ENCODE measurements around the gene SNX32. TPM values are rescaled to one million over a fixed set of nuclear protein-coding genes. Genes with fewer than 3 reads are reported as not detected.

The SNX32 gene
- total and polyA plus RNA-seq, 2 donors (not counting 3 experiments of a cell fraction or from before 2014, with no cell fraction given), result 0.19 TPM; not detected in 1

DNA sequence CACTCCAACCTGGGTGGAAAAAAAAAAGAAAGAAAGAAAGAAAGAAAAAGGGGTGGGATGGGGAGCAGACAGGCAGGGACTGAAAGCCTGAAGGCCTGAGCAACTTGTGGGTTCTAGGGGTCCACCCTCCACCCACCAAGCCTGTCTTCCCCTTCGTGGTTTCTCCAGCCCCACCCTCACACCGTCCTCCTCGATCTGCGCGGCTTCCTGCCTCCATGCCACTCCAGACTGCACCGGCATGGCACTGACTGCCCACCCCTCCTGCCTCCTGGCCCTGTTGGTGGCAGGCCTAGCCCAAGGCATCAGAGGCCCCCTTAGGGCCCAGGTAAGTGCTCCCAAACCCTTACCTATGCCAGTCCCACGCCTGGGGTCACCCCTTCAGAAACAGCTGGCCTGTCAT lies 45.9 kb downstream of the SNX32 start, which contains the start of gene CTSW:
CTSW (plus strand) TSS at position 221 of the 400 bp plus-strand sequence; CDS start at position 239, 18 bp downstream.
- Histone ChIP-seq H3K9me3 (replicated peaks; ENCODE audit: control insufficient read depth, insufficient read depth, low read length) (no peaks in the 10 kb centered on the region), H2AFZ (ENCODE audit: low read depth, low read length) (no peak within 1 kb of the TSS), H3K9ac (replicated peaks; ENCODE audit: extremely low read depth, insufficient read depth, low read length) (no peak within 1 kb of the TSS), H3K27ac (ENCODE audit: insufficient read depth, low read depth, low read length) (no peak within 1 kb of the TSS), H3K9me1 (replicated peaks; ENCODE audit: control insufficient read depth, extremely low read depth, insufficient read depth, low read length) (no peaks in the 10 kb centered on the region), H4K20me1 (replicated peaks; ENCODE audit: control insufficient read depth, extremely low read depth, insufficient read depth, low read length) (no peaks in the 10 kb centered on the region), H3K79me2 (ENCODE audit: control insufficient read depth, insufficient read depth, low read length) (no peaks in the 10 kb centered on the region), H3K27me3 (ENCODE audit: control insufficient read depth in 2 of 2, insufficient read depth in 2 of 2, low read length in 2 of 2) (no peaks in the 10 kb centered on the region), H3K36me3 (ENCODE audit: control insufficient read depth in 2 of 2, extremely low read depth in 1 of 2, insufficient read depth in 2 of 2, low read length in 2 of 2) (peaks cover 4 to 23% of the 10 kb centered on the region in 2 experiments), H3K4me2 (ENCODE audit: insufficient read depth, low read length) (no peak within 1 kb of the TSS), H3K4me3 (replicated peaks in 1 of 3; ENCODE audit: insufficient read depth in 1 of 3, low read depth in 1 of 3, low read length in 3 of 3) (no peak within 1 kb of the TSS), H3K4me1 (ENCODE audit: control insufficient read depth, extremely low read depth, insufficient read depth, low read length) (no peaks in the 10 kb centered on the region)
- dilution Hi-C loops (cut with MboI; ENCODE audit: extremely low pct_ligation_motif_present, low sequenced_read_pairs) (no loop called here), intact Hi-C loops (cut with micrococcal nuclease) (no loop called here)
- TF ChIP-seq EZH2 (IDR thresholded peaks at IDR 0.05; ENCODE audit: borderline replicate concordance, low read depth, low read length, severe bottlenecking) (no peak), JUN (IDR thresholded peaks at IDR 0.05; ENCODE audit: borderline replicate concordance, insufficient read depth, insufficient read length, low read depth) (no peak), GATA2 (IDR thresholded peaks at IDR 0.05; ENCODE audit: insufficient read depth, insufficient read length, low read depth, low read length) (no peak), MYC (IDR thresholded peaks at IDR 0.05; ENCODE audit: low read depth, low read length) (no peak), CTCF (IDR thresholded peaks at IDR 0.05; ENCODE audit: extremely low read depth in 1 of 2, insufficient read depth in 1 of 2, low read depth in 1 of 2, low read length in 2 of 2) (no peak), POLR2AphosphoS5 (IDR thresholded peaks at IDR 0.05; ENCODE audit: insufficient read depth, low read depth, low read length) (no peak), FOS (IDR thresholded peaks at IDR 0.05; ENCODE audit: borderline replicate concordance, insufficient read depth, low read length) (no peak), POLR2A (IDR thresholded peaks at IDR 0.05; ENCODE audit: low read depth, low read length) (no peak)
- ChIA-PET POLR2A (interaction anchor here (1.6 kb wide), 1 partner anchor 10 kb away, joined by 4 read pairs; no protein-coding TSS in a partner anchor), CTCF (interaction anchor here (1.1 to 1.6 kb wide), 3 partner anchors 9 to 22 kb away, joined by 3 to 5 read pairs (median 4); partner anchors contain the start of gene FIBP)
- BruUV-seq (replicated peaks), result no TSS peak
- no peak for DNase-seq (ENCODE audit: low read depth, low spot score)
- FAIRE-seq, result no peak

All from endothelial cell of umbilical vein (primary cell).